NCI-H128 (cell line): ENCODE results near the gene TUB.

Experiments used
- DNase-seq: peaks from one replicate; lab custom pipeline; 2025; ENCODE audit not compliant: unreplicated experiment; lab: John Stamatoyannopoulos, UW

Gene TUB

GRCh38 chr11:8103909-8104308 lies 22.9 kb downstream of the TUB start:
- DNase-seq: no peak

GRCh38 chr11:8105133-8105532 lies 24.1 kb downstream of the TUB start:
- DNase-seq: no peak

GRCh38 chr11:8105666-8106065 lies 24.7 kb downstream of the TUB start:
- no peak for DNase-seq

GRCh38 chr11:8106679-8107078 lies 25.7 kb downstream of the TUB start:
- no peak for DNase-seq

GRCh38 chr11:8107642-8108041 lies 26.6 kb downstream of the TUB start:
- no peak for DNase-seq

GRCh38 chr11:8108421-8108820 lies 27.4 kb downstream of the TUB start:
- DNase-seq: no peak

GRCh38 chr11:8109675-8110074 lies 28.7 kb downstream of the TUB start:
- DNase-seq: no peak

GRCh38 chr11:8110396-8110795 lies 29.4 kb downstream of the TUB start:
- peak; percentile 27 for DNase-seq

- no peak for DNase-seq
These were observed 30.6 kb downstream of the TUB start for GRCh38 chr11:8111636-8112035.

GRCh38 chr11:8122173-8122764 lies 41.3 kb downstream of the TUB start:
- DNase-seq: no peak

- no peak for DNase-seq
These were observed 45.8 kb downstream of the TUB start for GRCh38 chr11:8126649-8127289.

- DNase-seq: no peak
These were observed 46.4 kb downstream of the TUB start for GRCh38 chr11:8127447-8127846.

GRCh38 chr11:8138526-8138925 lies 57.5 kb downstream of the TUB start:
- DNase-seq: no peak

- DNase-seq: no peak
These were observed 68.7 kb downstream of the TUB start for GRCh38 chr11:8149726-8150125.
